NCI-H446 (cell line): ENCODE results near the gene GPR4.
"Not testable (repeated sequence)": the region's sequence is repeated elsewhere in the genome, so short reads cannot be mapped to it uniquely, and the experiment has no call there.

Experiments
- DNase-seq, 2 experiments: peaks; one replicate each; lab custom pipeline; 2025; lab: John Stamatoyannopoulos, UW

GPR4 gene

DNA sequence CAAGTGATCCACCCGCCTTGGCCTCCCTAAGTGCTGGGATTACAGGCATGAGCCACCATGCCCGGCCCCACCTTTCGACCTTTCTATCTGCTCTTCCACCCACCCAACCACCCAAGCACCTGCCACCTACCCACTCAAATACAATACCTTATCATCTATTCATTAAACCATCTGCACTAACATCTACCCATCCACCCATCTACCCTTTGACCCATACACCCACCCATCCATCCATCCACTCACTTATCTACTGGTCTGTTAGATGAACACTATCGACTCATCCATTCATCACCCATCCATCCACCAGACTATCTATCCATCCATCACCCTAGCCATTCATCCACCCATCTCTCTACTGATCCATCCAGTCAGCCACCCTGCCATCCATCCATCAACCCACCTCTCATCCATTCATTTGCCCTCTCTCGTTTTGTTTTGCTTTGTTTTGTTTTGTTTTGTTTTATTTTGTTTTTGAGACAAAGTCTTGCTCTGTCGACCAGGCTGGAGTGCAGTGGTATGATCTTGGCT is 20.0 kb upstream of the GPR4 start:
- no peak for DNase-seq

DNA sequence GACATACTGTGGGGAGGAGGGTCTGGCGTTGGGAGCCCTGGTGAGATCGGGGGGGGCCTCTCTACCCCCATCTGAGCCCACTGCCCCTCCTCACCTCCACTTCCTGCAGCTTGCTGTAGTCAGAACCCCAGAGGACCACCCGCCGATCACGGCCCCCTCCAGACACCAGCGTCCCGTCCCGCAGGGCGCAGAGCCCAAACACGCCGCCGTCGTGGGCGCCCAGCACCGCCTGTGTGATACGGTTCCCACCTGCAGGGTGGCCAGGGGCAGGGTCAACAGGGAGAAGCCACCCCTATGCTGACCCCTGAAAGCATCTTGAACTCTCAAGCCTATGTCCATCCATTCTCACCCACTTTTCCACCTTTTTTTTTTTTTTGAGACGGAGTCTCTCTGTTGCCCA is 19.4 kb upstream of the GPR4 start:
- no peak for DNase-seq

DNA sequence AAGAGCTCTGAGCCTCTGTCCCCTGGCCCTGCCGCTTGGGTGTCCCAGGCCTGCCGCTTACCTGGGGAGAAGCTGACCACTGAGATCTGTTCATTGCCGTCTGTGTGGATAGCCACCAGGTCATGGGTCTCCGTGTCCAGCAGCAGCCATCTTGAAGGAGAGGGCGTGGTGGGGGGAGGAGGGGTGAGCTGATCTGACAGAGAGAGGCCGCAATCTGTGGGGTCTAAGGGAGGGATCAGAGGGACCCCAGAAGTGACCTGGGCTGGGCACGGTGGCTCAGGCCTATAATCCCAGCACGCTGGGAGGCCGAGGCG is 14.6 kb upstream of the GPR4 start:
- DNase-seq = no peak

GRCh38 chr19:45615795-45616703 is 14.0 kb upstream of the GPR4 start:
- DNase-seq = peak in 1 of 2 experiments; percentile 62

- not testable (repeated sequence) for DNase-seq
These were observed 13.0 kb upstream of the GPR4 start for GRCh38 chr19:45615056-45615455.

DNA sequence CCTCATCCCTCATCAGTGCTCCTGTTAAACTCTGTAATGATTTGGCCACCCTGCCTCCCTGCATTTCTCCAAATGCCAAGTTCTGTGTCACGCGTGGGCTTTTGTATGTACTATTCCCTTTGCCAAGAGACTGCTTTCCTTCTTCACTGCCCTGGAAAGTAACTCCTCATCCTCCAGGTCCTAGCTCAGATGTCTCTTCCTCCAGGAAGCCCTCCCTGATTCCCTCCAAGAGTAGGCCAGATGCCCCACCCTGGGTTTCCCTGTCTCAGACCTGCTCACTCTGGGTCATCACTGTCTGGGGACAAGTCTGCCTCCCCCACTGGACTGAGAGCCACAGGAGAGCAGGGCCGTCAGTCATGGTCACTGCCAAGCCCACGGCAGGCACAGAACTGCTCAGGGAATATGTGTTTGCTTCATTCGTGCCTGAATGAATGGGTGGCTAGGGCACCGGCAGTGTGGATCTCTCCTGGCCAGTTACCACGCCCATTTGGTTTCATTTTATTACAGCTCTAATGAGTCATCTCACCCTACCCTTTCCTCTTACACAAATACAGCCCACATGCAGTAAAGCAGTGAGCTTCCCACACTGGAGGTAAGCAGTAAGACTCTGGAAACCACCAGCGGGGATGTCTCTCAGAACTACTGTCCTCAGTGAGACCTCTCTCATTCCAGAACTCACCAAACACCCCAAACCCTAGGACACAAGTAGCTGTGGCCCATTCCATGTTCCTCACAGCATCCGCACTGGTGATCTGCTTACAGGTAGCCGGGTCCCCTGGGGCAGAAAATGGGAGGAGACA is 12.1 kb upstream of the GPR4 start:
- DNase-seq = no peak

DNA sequence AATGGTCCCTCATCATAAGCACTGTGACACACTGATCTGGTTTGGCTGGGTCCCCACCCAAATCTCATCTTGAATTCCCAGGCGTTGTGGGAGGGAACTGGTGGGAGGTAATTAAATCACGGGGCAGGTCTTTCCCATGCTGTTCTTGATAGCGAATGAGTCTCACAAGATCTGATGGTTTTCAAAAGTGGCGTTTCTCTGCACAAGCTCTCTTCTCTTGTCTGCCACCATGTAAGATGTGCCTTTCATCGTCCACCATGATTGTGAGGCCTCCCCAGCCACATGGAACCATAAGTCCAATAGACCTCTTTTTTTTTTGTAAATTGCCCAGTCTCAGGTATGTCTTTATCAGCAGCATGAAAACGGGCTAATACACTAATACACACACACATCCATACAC is 6.9 kb upstream of the GPR4 start:
- DNase-seq = no peak

GRCh38 chr19:45607071-45608029 is 5.3 kb upstream of the GPR4 start:
- DNase-seq = peak in 1 of 2 experiments; percentile 77

DNA sequence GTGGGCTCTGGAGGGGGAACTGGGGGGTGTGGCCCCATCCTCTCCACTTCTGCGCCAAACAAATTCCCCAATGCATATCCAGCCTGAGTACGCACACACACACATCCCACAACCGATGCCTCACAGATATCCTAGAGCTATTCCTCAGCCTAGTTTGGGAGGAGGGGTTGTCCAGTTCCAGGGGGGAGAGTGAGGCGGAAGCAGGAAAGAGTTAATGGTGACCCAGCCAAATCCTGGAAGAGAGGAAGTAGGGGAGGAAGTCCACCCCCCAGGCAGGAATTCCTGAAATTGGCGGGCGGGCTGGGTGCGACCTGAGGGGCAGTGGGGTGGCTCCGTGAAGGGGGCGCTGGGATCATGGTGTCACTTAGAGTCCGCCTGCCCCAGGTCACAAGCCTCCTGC is 897 bp downstream of the GPR4 start:
- DNase-seq = no peak

DNA sequence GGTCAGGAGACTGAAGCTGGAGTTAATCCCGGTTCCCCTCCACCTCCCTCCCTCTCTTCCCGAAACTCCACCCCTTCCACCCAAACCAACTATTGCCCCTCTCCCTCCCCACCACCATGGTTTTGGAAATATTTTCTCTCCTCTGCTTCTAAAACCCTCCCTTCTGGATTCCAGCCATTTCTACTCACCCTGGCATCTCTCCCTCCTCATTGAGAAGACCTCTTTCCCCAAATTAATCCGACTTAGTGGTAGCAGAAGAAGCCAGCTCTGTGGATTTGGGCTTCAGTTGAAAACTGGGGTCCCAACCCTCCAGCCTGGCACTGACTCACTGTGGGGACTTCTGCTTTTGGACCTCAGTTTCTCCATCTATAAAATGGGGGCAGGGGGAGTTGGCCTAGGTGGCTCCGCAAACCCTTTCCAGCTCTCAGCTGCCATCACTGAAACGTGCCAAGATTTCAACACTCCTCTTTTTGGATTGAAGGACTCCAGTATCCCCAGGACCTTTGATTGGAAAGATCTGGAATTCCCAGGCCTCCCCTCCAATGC is 1.6 kb downstream of the GPR4 start:
- no peak for DNase-seq

GRCh38 chr19:45599286-45599685 is 2.7 kb downstream of the GPR4 start:
- DNase-seq = no peak

DNA sequence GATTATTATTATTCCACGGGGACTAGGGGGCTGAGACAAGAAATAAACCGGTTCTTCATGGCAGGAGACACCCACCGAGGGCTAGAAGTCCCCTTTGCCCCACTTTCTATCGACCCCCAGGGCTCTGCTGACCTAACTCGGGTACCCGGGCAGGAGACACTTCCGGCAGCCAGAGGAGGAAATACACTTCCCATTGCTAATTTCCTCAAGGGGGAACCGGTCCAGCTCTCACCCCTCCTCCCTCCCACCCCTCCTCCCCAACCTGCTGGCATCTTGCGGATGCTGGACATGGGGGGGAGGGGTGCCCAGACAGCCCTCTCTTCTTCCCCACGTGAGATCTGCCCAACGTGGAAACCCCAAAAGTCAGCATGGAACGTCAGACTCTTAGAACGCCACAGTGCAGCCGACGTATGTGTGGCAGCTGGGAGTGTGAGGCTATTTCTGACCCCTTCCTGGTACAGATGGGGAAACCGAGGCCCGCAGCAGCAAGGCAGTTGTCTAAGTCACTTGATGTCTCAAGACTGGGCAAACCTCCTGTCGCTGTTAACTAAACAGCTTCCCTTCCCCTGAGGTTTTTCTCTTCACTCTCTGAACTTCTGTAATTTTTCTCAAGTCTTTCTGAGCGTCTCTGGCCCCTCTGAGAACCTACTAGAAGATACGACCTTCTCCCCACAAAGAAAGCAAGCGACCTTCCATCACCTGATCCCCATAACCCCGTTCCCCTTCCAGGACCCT is 3.6 kb downstream of the GPR4 start:
- DNase-seq = no peak

DNA sequence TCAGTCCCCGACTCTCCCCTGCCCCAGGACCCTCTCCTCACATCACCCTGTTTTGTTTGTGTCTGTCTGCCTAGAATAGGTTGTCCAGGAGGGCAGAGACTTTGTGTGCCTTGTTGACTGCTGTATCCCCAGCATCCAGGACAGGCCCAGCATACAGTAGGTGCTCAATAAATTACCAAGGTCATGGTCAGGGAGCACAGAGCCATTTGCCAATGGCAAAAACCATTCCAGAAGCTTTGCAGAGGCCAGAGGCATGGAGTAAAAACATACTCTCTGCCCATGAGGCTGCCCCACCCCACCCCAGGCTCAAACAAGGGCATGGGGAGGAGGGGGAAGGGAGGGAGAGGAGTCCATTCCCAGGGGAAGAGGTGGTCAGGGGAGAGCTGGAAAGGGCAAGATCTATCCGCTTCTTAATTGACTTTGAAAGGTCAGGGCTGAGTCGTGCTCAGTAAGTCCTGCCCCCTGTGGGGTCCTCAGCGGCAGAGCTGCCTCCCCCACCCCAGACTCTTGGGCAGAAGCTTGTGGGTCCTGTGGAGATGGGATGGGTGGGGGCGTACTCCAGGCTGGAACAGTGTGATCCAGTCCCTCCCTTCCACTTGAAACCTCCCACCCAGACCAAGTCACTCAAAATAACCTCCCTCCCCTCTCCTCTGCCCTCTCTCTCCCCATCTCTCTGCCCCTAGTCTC is 4.4 kb downstream of the GPR4 start:
- no peak for DNase-seq

DNA sequence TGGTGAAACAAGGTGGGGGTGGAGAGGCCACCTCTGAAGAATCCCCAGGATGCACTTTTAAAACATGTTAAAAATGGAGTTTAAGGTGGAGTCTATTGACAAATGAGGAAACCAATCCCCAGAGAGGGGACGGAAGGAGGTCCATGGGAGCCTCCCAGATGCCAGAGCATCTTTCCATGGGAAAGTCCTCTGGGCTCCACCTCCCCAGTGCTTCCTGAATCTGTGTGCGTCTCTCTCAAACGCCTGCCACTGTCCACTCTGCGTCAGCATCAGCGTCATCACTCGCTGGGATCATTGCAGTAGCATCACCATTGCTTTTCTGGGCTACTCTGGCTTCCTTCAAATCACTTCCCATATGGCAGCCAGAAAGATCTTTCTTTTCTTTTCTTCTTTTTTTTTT is 6.2 kb downstream of the GPR4 start:
- DNase-seq = no peak

- no peak for DNase-seq
These were observed 8.5 kb downstream of the GPR4 start for GRCh38 chr19:45593520-45593919.

GRCh38 chr19:45592366-45592765 is 9.6 kb downstream of the GPR4 start:
- DNase-seq = no peak

DNA sequence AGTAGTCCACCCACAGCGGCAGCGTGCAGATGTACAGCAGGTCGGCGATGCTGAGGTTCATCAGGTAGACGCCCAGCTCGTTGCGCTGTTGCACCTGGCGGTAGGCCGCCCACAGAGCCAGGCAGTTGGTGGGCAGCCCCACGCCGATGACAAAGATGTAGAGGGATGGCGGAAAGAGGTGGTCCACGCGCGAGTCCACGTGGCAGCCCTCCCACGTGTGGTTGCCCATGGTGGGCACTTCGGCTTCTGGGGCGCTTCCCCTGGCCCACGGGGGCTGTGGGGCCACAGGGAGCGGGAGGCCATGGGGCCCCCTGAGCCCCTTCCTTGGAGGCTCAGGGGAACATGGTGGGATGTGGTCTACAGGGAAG is 10.4 kb downstream of the GPR4 start:
- DNase-seq = no peak

GRCh38 chr19:45591004-45591637 is 10.9 kb downstream of the GPR4 start:
- peak in 1 of 2 experiments; percentile 21 for DNase-seq

DNA sequence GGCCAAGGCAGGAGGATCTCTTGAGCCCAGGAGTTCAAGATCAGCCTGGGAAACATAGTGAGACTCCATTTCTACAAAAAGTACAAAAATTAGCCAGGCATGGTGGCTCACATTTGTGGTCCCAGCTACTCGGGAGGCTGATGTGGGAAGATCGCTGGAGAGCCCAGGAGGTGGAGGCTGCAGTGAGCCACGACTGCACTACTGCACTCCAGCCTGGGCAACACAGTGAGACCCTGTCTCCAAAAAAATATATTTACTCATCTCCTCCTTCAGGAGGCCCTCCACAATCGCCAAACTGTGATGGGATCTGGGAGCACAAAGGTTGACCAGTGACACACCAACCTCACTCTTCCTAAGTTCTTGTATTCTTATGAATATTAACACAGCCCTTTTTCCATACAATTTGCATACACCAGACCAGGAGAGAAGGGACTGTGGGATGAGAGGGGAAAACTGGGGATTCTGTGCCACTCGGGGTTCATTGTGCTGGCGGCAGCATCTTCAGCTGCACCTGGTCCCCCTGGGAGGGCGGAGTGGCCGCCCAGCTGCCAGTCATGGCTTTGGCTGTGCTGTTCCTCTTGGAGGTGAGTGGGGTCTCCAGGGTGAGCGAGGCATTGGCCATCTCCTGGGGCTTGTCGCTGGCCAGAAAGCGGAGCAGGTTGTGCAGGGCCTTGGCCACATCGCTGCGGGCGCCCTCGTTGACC is 11.6 kb downstream of the GPR4 start:
- no peak for DNase-seq
